ENCODE measurements around the gene ZNF831.

ZNF831 gene

DNA sequence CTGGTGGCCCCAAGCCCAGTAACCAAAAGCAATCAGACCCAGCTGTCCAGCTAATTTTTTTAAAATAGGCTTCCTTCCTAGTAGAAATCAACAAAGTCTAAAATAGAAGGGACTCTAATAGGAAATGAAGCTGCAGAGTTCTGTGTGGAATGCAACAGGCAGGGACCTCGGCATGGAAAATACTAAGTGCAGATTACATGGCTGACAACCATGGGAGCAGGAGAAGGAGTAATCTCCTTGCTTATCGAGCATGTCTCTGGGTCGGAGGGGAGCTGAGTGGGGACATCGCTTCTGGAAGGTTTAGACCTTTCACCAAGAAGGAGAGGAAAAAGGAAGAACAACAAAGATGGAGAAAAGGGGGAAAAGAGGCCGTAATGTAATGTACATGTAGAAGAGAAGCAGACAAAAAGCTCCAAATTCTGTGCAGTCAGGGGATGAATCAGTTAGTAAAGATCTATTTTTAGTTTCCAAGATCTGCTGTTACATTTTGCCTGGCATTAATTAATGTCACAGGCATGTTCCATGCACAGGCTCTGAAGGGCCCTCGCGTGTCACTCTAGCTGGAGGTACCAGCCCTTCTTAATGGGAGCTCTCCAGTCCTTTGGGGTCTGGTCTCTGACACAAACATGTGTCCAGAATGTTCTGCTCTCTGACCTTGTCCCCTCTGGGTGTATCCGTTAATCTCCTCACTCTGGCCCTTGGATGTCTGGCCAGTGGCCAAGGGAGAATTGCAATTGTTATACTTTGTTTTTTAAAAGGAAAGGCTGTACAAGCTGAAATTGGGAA is 16.6 kb upstream of the ZNF831 start:
- TF ChIP-seq, protein P1, sequence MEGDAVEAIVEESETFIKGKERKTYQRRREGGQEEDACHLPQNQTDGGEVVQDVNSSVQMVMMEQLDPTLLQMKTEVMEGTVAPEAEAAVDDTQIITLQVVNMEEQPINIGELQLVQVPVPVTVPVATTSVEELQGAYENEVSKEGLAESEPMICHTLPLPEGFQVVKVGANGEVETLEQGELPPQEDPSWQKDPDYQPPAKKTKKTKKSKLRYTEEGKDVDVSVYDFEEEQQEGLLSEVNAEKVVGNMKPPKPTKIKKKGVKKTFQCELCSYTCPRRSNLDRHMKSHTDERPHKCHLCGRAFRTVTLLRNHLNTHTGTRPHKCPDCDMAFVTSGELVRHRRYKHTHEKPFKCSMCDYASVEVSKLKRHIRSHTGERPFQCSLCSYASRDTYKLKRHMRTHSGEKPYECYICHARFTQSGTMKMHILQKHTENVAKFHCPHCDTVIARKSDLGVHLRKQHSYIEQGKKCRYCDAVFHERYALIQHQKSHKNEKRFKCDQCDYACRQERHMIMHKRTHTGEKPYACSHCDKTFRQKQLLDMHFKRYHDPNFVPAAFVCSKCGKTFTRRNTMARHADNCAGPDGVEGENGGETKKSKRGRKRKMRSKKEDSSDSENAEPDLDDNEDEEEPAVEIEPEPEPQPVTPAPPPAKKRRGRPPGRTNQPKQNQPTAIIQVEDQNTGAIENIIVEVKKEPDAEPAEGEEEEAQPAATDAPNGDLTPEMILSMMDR (IDR thresholded peaks at IDR 0.05; ENCODE audit: low read depth, low read length), result no peak
- no peaks in the 10 kb centered on the region for H3K36me3 ChIP-seq
- H3K4me3 ChIP-seq (ENCODE audit: low read depth, low read length), result no peak overlapping the region
- H3K27me3 ChIP-seq, result 0 out of 2 replicates have a peak, but pooled peaks cover 3% of the 10 kb centered on the region
- DNase-seq, result no peak
- peaks cover 5% of the 10 kb centered on the region; the same call in 1 of the 2 replicates for H3K4me1 ChIP-seq
- no peaks in the 10 kb centered on the region for H3K9me3 ChIP-seq

DNA sequence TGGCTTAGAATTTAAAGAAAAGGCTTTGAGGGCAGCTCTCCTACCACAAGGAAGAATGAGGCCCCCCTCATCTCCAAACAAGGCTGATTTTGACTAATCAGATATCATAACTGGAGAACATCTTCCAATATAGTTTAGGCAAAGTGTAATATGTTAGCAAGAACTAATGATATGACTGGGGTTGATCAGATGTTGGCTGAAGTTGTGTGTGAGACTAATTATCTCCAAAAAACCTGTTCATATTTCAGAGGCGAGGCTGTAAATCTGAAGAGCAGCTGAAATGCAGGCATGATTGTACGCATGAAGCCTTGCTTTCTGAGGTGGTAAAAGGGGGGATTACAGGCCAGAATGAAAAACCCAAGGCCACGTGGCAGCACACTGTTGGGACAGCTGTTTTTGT is 16.0 kb upstream of the ZNF831 start:
- no peaks in the 10 kb centered on the region for H3K36me3 ChIP-seq
- no peak for DNase-seq
- H3K9me3 ChIP-seq, result no peaks in the 10 kb centered on the region
- TF ChIP-seq, protein P1 (IDR thresholded peaks at IDR 0.05; ENCODE audit: low read depth, low read length), result no peak
- H3K4me3 ChIP-seq (ENCODE audit: low read depth, low read length), result no peak overlapping the region
- 0 out of 2 replicates have a peak, but pooled peaks cover 3% of the 10 kb centered on the region for H3K27me3 ChIP-seq
- peaks cover 5% of the 10 kb centered on the region; the same call in 1 of the 2 replicates for H3K4me1 ChIP-seq

DNA sequence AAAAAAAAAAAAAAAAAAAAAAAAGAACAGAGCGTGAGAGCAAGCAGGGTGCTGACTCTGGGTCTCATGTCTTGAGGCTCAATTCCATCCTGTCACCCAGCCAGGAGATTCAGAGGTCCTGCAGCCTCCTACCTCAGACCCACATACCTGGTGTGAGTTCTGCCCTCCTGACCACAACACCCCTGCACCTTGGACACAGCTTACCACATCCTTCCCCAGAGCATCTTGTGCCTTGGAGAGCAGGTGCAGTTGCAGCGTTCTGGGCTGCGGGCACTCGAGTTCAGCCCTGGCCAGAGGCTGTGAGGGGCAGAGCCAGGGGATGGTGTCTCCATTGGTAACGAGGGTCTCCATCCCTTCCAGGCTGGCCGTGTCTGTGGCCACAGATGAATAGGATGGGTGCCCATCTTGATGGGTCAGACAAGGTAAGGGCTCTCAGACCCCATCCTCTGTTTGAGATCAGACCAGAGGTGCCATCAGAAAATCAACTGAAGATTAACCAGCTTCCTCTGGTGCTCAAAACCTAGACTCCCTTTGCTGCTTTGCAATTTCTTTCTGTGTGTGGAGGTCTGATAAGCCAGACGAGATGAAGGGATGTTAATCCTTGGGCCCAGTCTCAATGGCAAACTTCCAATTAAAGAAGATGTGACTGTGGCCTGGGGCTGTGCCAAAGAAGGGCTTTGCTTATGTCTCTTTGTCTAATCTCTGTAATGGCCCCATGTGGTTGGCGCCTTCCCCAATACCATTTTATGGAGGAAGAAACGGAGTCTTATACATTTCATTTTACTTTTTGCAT is 14.7 kb upstream of the ZNF831 start:
- H3K9me3 ChIP-seq, result no peaks in the 10 kb centered on the region
- H3K4me3 ChIP-seq (ENCODE audit: low read depth, low read length), result no peak overlapping the region
- TF ChIP-seq, protein P1 (IDR thresholded peaks at IDR 0.05; ENCODE audit: low read depth, low read length), result no peak
- H3K4me1 ChIP-seq, result peaks cover 5% of the 10 kb centered on the region; the same call in 1 of the 2 replicates
- H3K36me3 ChIP-seq, result no peaks in the 10 kb centered on the region
- DNase-seq, result no peak
- H3K27me3 ChIP-seq, result 0 out of 2 replicates have a peak, but pooled peaks cover 3% of the 10 kb centered on the region

DNA sequence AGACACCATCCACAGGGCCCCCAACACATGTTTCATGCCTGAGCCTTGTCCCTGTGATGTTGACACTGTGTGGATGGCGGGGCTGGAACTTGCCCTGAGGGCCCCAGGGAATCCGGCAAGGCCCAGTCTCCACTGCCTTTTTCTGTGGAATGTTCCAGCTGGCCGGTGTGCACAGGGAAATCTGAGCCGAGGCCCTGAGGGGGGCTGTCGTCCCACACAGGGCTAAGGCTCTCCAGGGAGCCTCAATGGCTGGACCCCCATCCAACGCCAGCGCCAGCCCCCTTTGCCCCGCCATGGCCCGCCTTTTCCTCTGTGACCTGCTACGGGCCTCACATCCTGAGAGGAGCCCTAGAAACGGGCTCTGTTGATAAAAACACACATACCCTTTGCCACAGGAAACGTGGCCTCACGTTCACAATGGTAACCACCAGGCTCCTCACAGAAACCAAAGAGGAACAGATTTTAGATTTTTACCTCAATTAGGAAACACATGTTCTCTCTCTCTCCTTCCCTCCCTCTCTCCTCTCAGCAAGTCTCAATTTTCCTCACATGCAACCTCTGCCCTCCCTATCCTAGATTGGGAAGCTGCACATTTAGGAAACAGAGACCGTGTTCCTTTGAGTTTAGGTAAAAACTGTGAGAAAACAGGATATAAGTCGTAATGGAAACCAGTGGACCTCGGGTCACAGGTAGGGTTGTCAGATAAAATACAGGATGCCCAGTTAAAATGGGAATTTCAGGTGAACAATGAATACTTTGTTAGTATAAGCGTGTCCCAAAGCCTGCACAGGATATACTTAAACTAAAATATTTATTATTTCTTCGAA is 13.7 kb upstream of the ZNF831 start:
- Histone ChIP-seq H3K36me3 (no peaks in the 10 kb centered on the region), H3K9me3 (no peaks in the 10 kb centered on the region), H3K4me3 (ENCODE audit: low read depth, low read length) (no peak overlapping the region), H3K27me3 (0 out of 2 replicates have a peak, but pooled peaks cover 3% of the 10 kb centered on the region), H3K4me1 (peaks cover 5% of the 10 kb centered on the region; the same call in 1 of the 2 replicates)
- peak; percentile 21 for DNase-seq
- TF ChIP-seq, protein P1 (IDR thresholded peaks at IDR 0.05; ENCODE audit: low read depth, low read length), result no peak

DNA sequence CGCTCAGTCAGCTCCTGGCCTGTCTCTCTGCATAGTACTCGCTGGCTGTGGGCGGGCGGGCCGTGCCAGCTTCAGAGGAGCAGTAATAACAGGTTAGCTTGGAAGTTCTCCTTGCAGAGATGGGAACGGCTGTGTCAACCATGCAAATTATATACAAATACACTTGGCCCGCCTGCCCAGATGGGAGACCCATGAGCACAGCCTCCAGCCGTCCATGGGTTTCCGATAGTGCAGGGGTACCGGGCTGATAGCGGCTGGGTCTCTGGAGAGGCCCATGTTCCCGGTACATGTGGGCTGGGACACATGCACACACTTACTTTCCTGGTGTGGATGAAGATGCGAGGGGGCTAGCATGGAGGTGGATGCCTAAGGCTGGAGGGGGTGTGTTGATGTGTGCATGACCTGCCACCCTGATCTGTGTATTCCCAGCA is 12.8 kb upstream of the ZNF831 start:
- Histone ChIP-seq H3K4me3 (ENCODE audit: low read depth, low read length) (no peak overlapping the region), H3K9me3 (no peaks in the 10 kb centered on the region), H3K4me1 (peaks cover 5% of the 10 kb centered on the region; the same call in 1 of the 2 replicates), H3K36me3 (no peaks in the 10 kb centered on the region), H3K27me3 (no peaks in the 10 kb centered on the region)
- TF ChIP-seq, protein P1 (IDR thresholded peaks at IDR 0.05; ENCODE audit: low read depth, low read length), result no peak
- no peak for DNase-seq
